HG03354 (cell line): Measurements from ENCODE around the gene CA5A.

Experiments used
- ATAC-seq: cut with Tn5 transposase; IDR thresholded peaks from one replicate; pipeline ENCODE4 v1.9.1; 2021; ENCODE audit warnings: mild to moderate bottlenecking; ENCODE audit not compliant: unreplicated experiment, poor library complexity, severe bottlenecking

Gene CA5A

GRCh38 chr16:87842209-87842869 is 94.0 kb downstream of the CA5A start:
- ATAC-seq: no peak

- ATAC-seq: no peak
Observed at GRCh38 chr16:87841340-87842208, 94.8 kb downstream of the CA5A start.

GRCh38 chr16:87840271-87840978 is 95.9 kb downstream of the CA5A start:
- ATAC-seq: no peak

- no peak for ATAC-seq
Observed at GRCh38 chr16:87839542-87840270, 96.6 kb downstream of the CA5A start.

- ATAC-seq: no peak
Observed at GRCh38 chr16:87838643-87839541, 97.4 kb downstream of the CA5A start.
